ENCODE results near the gene DZIP1L.

DZIP1L gene

GRCh38 chr3:138066383-138066782 lies 49.0 kb downstream of the DZIP1L start:
- 96% methylated on average over 8 of the region's 8 CpGs for WGBS
- no peaks in the 10 kb centered on the region for H3K4me1 ChIP-seq (ENCODE audit: insufficient read depth, low read length)
- no peak overlapping the region for H3K4me3 ChIP-seq (ENCODE audit: low read length)
- no peaks in the 10 kb centered on the region for H3K9me3 ChIP-seq (ENCODE audit: insufficient read depth, low read depth, low read length)
- H3K27ac ChIP-seq (ENCODE audit: low read depth, low read length), result no peak overlapping the region
- H3K27me3 ChIP-seq (ENCODE audit: insufficient read depth, low read length), result no peaks in the 10 kb centered on the region
- peaks cover 60% of the 10 kb centered on the region for H3K36me3 ChIP-seq (ENCODE audit: insufficient read depth, low read length)
- H3K9ac ChIP-seq (ENCODE audit: low read depth, low read length), result no peak overlapping the region

DNA sequence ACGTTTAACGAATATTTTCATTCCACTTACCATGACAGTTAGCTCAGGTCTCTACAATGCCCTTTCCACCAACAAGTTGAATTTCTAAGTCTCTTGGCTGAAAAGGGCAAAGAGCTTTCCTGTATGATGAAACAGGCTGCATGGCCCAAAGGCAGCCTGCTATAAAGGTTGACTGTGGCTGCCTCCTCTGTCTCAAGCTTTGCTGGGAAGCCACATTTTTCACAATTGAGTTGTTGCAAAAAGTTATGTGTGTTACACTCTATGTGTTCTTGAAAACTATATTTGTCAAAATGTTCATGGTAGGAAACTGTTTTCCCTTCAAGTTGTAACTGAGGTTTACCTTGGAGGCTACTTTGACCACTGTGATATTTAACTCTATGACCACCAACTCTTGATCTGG lies 49.5 kb downstream of the DZIP1L start:
- peaks cover 56% of the 10 kb centered on the region for H3K36me3 ChIP-seq (ENCODE audit: insufficient read depth, low read length)
- no peaks in the 10 kb centered on the region for H3K27me3 ChIP-seq (ENCODE audit: insufficient read depth, low read length)
- no peak overlapping the region for H3K4me3 ChIP-seq (ENCODE audit: low read length)
- H3K9ac ChIP-seq (ENCODE audit: low read depth, low read length), result no peak overlapping the region
- no peaks in the 10 kb centered on the region for H3K9me3 ChIP-seq (ENCODE audit: insufficient read depth, low read depth, low read length)
- no peaks in the 10 kb centered on the region for H3K4me1 ChIP-seq (ENCODE audit: insufficient read depth, low read length)
- 97% methylated on average over 2 of the region's 2 CpGs for WGBS
- H3K27ac ChIP-seq (ENCODE audit: low read depth, low read length), result no peak overlapping the region

DNA sequence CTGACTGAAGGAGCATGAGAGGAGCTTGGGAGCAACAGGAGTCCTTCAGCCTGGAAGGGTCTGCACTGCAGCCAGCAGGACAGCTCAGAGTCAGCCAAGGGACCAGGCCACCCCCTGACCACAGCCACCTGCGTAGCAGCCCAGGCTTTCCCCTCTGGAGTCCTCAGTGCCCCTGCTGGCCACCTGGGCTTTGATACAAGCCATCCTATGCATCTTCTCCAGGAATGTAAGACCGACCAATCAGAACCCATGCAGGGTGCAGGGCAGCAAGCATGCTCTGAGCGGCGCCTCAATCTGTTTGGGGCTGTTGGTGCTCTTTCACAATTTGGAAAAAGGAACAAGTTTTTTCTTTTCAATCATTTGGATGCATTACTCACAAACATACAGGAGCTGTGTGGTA lies 52.0 kb downstream of the DZIP1L start:
- no peak overlapping the region for H3K4me3 ChIP-seq (ENCODE audit: low read length)
- H3K27me3 ChIP-seq (ENCODE audit: insufficient read depth, low read length), result no peaks in the 10 kb centered on the region
- H3K4me1 ChIP-seq (ENCODE audit: insufficient read depth, low read length), result peaks cover 4% of the 10 kb centered on the region
- no peaks in the 10 kb centered on the region for H3K9me3 ChIP-seq (ENCODE audit: insufficient read depth, low read depth, low read length)
- peaks cover 53% of the 10 kb centered on the region for H3K36me3 ChIP-seq (ENCODE audit: insufficient read depth, low read length)
- 70% methylated on average over 4 of the region's 4 CpGs for WGBS
- H3K9ac ChIP-seq (ENCODE audit: low read depth, low read length), result no peak overlapping the region
- no peak overlapping the region for H3K27ac ChIP-seq (ENCODE audit: low read depth, low read length)

- Histone ChIP-seq H3K27me3 (ENCODE audit: insufficient read depth, low read length) (no peaks in the 10 kb centered on the region), H3K36me3 (ENCODE audit: insufficient read depth, low read length) (peaks cover 53% of the 10 kb centered on the region), H3K4me1 (ENCODE audit: insufficient read depth, low read length) (peaks cover 4% of the 10 kb centered on the region), H3K9me3 (ENCODE audit: insufficient read depth, low read depth, low read length) (no peaks in the 10 kb centered on the region), H3K27ac (ENCODE audit: low read depth, low read length) (no peak overlapping the region), H3K4me3 (ENCODE audit: low read length) (no peak overlapping the region), H3K9ac (ENCODE audit: low read depth, low read length) (no peak overlapping the region)
- WGBS, result 100% methylated on average over 1 of the region's 1 CpG
Observed at GRCh38 chr3:138062626-138063025, 52.8 kb downstream of the DZIP1L start.

DNA sequence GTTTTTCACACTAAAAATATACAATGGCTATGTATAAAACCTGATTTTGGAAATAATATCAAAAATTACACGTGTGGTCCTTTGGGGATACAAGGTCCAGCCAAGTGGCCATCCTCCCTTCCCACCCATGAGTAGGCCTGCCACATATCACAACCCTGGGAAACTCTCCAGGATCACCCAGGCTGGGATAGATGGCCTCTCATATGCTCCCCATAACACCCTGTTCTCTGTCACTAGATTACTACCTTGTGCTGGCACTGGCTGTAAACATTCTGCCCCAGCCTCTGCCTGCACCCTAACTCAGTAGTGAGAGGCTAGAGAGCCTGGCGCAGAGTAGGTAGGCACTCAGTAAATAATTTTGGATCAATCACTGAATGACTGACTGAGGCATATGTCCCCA lies 53.4 kb downstream of the DZIP1L start:
- WGBS, result 94% methylated on average over 2 of the region's 2 CpGs
- H3K27ac ChIP-seq (ENCODE audit: low read depth, low read length), result no peak overlapping the region
- peaks cover 51% of the 10 kb centered on the region for H3K36me3 ChIP-seq (ENCODE audit: insufficient read depth, low read length)
- no peaks in the 10 kb centered on the region for H3K27me3 ChIP-seq (ENCODE audit: insufficient read depth, low read length)
- H3K9me3 ChIP-seq (ENCODE audit: insufficient read depth, low read depth, low read length), result no peaks in the 10 kb centered on the region
- H3K4me3 ChIP-seq (ENCODE audit: low read length), result no peak overlapping the region
- H3K4me1 ChIP-seq (ENCODE audit: insufficient read depth, low read length), result peaks cover 7% of the 10 kb centered on the region
- H3K9ac ChIP-seq (ENCODE audit: low read depth, low read length), result no peak overlapping the region

DNA sequence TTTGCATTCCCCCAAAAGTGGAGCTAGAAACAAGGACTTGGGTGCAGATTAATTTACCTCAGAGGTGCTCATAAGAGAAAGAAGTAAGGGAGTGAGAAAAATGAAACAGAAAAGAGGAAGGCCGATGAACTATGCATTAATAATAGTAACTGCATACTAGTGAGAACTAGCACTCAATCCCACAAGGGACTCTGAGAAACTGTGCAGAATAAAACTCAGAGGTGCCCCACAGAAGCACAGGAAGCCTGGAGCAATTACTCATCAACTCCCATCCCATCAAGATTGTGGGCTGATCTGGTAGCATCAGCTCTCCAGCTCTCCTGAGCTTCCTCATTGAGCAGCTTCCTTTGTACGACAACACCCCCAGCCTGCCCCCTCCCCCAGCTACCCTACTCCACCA lies 54.6 kb downstream of the DZIP1L start:
- Histone ChIP-seq H3K27me3 (ENCODE audit: insufficient read depth, low read length) (no peaks in the 10 kb centered on the region), H3K9ac (ENCODE audit: low read depth, low read length) (no peak overlapping the region), H3K9me3 (ENCODE audit: insufficient read depth, low read depth, low read length) (no peaks in the 10 kb centered on the region), H3K4me3 (ENCODE audit: low read length) (no peak overlapping the region), H3K4me1 (ENCODE audit: insufficient read depth, low read length) (peaks cover 8% of the 10 kb centered on the region), H3K27ac (ENCODE audit: low read depth, low read length) (no peak overlapping the region), H3K36me3 (ENCODE audit: insufficient read depth, low read length) (peaks cover 40% of the 10 kb centered on the region)
- WGBS, result 100% methylated on average over 1 of the region's 2 CpGs

DNA sequence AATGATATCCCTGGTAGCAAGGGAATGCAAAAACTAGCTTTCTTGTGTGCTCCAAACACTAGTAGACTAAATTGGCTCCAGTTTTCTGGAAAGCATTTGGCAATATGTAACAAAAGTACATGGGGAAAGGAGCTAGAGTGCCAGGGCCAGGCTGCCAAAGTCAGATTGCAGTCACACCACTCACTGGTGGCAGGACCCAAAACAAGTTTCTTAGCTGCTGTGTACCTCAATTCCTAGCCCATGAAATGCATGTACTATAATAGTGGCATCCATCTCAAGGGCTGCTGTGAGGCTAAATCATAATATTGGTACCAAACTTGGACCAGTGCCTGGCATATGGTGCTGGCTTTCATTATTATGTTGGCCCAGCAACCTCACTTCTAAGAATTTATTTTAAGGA lies 56.1 kb downstream of the DZIP1L start:
- Histone ChIP-seq H3K27me3 (ENCODE audit: insufficient read depth, low read length) (no peaks in the 10 kb centered on the region), H3K9me3 (ENCODE audit: insufficient read depth, low read depth, low read length) (no peaks in the 10 kb centered on the region), H3K27ac (ENCODE audit: low read depth, low read length) (no peak overlapping the region), H3K4me1 (ENCODE audit: insufficient read depth, low read length) (peaks cover 8% of the 10 kb centered on the region), H3K36me3 (ENCODE audit: insufficient read depth, low read length) (peaks cover 26% of the 10 kb centered on the region), H3K4me3 (ENCODE audit: low read length) (no peak overlapping the region), H3K9ac (ENCODE audit: low read depth, low read length) (no peak overlapping the region)

GRCh38 chr3:138057384-138057783 lies 58.0 kb downstream of the DZIP1L start:
- 100% methylated on average over 2 of the region's 3 CpGs for WGBS

DNA sequence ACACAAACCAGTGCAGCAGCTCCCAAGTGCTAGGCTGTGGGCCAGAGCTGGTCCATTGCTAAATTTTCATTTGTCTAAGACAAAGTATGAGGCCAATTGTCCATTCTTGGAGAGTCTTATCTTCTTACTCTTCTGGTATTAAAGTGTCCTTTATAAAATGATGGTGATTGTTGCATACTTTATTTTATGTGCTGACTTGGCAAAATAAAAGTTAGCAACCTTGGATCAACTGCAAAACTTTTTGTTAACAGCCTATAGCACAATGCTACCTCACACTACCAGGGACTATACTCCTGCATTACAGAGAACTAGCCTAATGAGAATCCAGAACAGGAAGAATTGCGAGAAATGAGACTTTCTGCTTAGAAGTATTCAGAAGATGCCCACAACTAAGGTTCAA lies 61.4 kb downstream of the DZIP1L start:
- no peaks in the 10 kb centered on the region for H3K9me3 ChIP-seq (ENCODE audit: insufficient read depth, low read depth, low read length)
- H3K27ac ChIP-seq (ENCODE audit: low read depth, low read length), result no peak overlapping the region
- H3K9ac ChIP-seq (ENCODE audit: low read depth, low read length), result no peak overlapping the region
- no peaks in the 10 kb centered on the region for H3K36me3 ChIP-seq (ENCODE audit: insufficient read depth, low read length)
- peaks cover 4% of the 10 kb centered on the region; the same call in 1 of the 2 replicates for H3K4me1 ChIP-seq (ENCODE audit: insufficient read depth, low read length)
- H3K4me3 ChIP-seq (ENCODE audit: low read length), result no peak overlapping the region
- H3K27me3 ChIP-seq (ENCODE audit: insufficient read depth, low read length), result no peaks in the 10 kb centered on the region
- WGBS, result 88% methylated on average over 1 of the region's 1 CpG

More at GRCh38 chr3:138057384-138057783, 58.0 kb downstream of the DZIP1L start:
- no peaks in the 10 kb centered on the region for H3K9me3 ChIP-seq (ENCODE audit: insufficient read depth, low read depth, low read length)
- H3K9ac ChIP-seq (ENCODE audit: low read depth, low read length), result no peak overlapping the region
- no peak overlapping the region for H3K4me3 ChIP-seq (ENCODE audit: low read length)
- H3K27me3 ChIP-seq (ENCODE audit: insufficient read depth, low read length), result no peaks in the 10 kb centered on the region
- peaks cover 10% of the 10 kb centered on the region for H3K36me3 ChIP-seq (ENCODE audit: insufficient read depth, low read length)
- peaks cover 8% of the 10 kb centered on the region for H3K4me1 ChIP-seq (ENCODE audit: insufficient read depth, low read length)
- no peak overlapping the region for H3K27ac ChIP-seq (ENCODE audit: low read depth, low read length)

- no peak overlapping the region for H3K27ac ChIP-seq (ENCODE audit: low read depth, low read length)
- peaks cover 10% of the 10 kb centered on the region for H3K4me1 ChIP-seq (ENCODE audit: insufficient read depth, low read length)
- WGBS, result 60% methylated on average over 8 of the region's 8 CpGs
- no peak overlapping the region for H3K9ac ChIP-seq (ENCODE audit: low read depth, low read length)
- H3K36me3 ChIP-seq (ENCODE audit: insufficient read depth, low read length), result no peaks in the 10 kb centered on the region
- no peak overlapping the region for H3K4me3 ChIP-seq (ENCODE audit: low read length)
- no peaks in the 10 kb centered on the region for H3K27me3 ChIP-seq (ENCODE audit: insufficient read depth, low read length)
- H3K9me3 ChIP-seq (ENCODE audit: insufficient read depth, low read depth, low read length), result no peaks in the 10 kb centered on the region
Observed at GRCh38 chr3:138051947-138052802, 63.2 kb downstream of the DZIP1L start.

DNA sequence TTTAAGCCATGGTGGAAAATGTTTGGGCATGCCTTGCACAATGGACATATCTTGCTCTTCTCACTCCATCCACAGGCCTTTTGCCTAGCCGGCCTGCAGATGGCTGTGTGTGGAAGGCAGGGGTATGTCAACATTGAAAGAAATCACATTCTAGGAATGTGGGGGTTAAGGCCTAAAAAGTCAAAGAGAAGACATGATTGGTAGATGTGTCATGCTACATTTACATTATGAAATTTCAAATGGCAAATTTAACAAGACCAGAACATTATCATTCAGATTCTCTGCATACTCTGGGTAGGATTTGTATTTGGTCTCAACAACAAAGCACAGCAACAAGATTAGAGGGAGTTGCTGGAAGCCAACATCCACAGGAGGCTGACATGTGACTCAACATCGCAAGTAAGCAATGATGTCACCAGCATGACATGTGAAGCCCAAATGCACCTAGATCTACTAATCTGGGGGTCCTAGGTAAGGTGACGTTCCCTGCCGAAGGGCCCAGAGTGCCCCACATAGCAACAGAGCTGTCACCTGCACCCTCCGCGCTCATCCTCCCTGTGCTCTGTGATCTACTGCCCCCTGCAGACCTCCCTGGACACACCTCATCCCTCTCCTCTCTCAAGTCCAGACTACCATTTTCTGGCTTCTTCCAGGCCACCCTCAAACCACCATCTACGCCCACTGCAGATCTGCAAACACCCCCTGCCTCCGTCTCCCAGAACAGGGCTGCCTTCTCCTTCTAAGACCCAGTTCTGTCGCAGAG lies 66.1 kb downstream of the DZIP1L start:
- 92% methylated on average over 9 of the region's 9 CpGs for WGBS
- Histone ChIP-seq H3K9ac (ENCODE audit: low read depth, low read length) (no peak overlapping the region), H3K27ac (ENCODE audit: low read depth, low read length) (no peak overlapping the region), H3K36me3 (ENCODE audit: insufficient read depth, low read length) (no peaks in the 10 kb centered on the region), H3K27me3 (ENCODE audit: insufficient read depth, low read length) (no peaks in the 10 kb centered on the region), H3K4me3 (ENCODE audit: low read length) (no peak overlapping the region), H3K4me1 (ENCODE audit: insufficient read depth, low read length) (peaks cover 16% of the 10 kb centered on the region), H3K9me3 (ENCODE audit: insufficient read depth, low read depth, low read length) (no peaks in the 10 kb centered on the region)

Data from HUES64 (cell line).